GM19455 (cell line): ENCODE measurements around the gene FERMT1.
"Not testable (repeated sequence)": the region's sequence is repeated elsewhere in the genome, so short reads cannot be mapped to it uniquely, and the experiment has no call there.

ENCODE experiments used
- ATAC-seq: cut with Tn5 transposase; IDR thresholded peaks from one replicate; pipeline ENCODE4 v1.9.1; 2021; ENCODE audit not compliant: unreplicated experiment

Gene FERMT1

GRCh38 chr20:6070829-6071695 is 51.8 kb downstream of the FERMT1 start:
- no peak for ATAC-seq

DNA sequence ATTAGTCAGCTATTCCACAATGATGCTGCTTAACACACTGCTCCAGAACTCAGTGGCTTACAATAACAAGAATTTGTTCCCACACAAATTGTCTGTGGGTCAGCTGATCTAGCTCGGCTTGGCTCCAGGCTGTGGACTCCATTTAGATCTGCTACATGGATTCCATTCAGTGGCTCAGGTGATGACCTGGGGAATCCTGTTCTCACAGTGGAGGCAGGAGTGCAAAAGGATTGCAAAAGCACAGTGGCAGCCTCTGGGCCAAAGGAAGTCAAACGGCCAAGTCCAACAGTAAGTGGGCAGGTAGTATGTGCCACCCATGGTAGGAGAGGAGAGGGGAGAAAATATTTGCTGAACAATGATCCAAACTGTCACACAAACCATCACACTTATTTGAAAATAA is 53.2 kb downstream of the FERMT1 start:
- no peak for ATAC-seq

- no peak for ATAC-seq
These were observed 55.0 kb downstream of the FERMT1 start for GRCh38 chr20:6067763-6068318.

DNA sequence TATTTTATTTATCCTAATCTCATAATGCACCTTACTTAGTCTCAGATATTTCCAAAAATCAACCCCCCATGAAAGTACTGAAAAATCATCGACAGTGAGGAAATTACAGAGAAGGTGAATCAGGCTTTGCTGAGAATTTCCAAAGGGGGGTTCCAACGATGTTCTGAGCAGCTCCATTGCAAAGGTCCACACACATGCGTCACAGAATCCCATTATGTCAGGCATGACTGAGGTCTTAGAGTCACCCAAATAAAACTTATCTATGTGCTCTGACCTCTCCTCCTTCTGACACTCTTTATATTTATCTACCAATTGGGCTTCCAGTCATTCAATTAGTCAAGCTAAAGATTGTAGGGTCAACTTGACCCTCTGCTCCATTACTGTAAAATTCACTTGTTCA is 56.2 kb downstream of the FERMT1 start:
- ATAC-seq, result no peak

DNA sequence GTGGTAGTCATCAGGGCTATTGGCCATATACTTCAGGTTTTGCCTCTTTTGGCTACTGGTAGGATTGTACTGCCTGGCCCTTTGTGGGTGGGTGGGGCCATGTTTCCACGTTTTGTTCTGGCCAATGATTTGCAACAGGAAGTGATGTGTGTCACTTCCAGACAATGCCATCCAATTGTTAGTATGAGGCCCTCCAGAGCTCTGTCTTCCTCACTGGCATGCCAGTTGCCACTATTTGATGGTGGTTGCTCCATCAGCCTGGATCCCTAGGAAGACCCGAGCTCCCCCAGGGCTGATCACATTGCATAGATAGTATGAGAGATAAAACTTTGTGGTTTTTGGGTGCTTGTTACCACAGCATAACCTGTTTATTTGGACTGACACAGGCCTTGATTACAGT is 61.3 kb downstream of the FERMT1 start:
- no peak for ATAC-seq

DNA sequence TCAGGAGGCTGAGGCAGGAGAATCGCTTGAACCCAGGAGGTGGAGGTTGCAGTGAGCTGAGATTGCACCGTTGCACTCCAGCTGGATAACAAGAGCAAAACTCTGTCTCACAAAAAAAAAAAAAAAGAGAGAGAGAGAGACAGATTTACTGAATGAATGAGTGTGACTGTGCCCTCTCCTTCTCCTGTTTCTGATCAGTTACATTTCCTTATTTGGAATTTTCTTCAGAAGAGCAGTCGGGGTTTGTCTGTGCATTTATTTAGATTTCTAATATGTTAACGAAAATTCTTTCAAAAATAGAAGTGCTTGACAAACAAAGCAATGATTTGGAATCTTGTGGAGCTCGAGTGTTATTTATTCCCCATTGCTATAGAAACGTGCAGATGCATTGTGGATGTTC is 62.6 kb downstream of the FERMT1 start:
- no peak for ATAC-seq

DNA sequence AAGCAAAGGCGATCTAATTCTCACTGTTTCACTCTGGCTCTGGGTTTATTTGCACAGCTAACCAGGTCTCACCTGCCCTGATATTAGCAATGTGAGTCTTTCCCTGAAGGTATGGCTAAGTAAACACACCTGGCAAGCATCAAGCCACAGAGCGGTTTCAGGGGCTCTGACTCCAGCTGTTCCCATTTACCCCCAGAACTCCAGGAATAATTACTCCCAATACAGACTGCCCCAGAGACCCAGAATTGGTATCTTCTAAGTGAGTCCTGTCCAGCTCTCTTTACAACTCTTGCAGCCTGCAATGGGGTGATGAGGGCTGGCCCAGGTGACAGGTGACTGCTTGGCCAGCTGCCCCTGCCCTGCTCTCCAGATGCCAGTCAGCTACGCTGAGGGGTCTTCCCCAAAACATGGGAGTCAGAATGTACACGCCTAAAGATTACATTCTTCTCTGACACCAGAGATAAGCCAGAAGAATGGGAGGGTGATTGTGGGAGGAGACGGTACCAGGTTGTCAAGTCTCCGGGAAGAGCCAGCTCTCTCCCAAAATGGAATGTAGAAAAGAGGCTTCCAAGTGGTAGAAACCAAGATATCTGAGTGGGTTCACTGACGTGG is 64.0 kb downstream of the FERMT1 start:
- no peak for ATAC-seq

GRCh38 chr20:6057691-6058090 is 65.1 kb downstream of the FERMT1 start:
- ATAC-seq, result no peak

DNA sequence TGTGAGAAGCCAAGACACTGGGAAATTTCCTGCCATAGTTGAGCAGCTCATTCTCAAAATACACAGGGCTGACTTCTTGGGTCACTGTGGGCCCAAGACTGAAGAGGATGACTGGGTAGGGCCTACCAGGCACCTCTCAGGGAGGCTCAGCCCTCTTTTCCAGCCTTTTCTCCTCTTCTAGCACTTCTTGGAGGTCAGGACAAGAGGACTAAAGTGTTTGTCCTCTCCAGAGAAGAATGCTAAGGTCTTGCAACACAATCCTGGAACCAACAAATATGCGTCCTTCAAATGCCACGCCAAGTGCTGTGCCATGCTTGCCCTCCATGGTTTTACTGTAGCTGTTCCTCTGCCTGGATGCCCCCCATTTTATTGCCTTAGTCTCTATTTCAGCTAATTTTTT is 65.7 kb downstream of the FERMT1 start:
- ATAC-seq, result no peak

DNA sequence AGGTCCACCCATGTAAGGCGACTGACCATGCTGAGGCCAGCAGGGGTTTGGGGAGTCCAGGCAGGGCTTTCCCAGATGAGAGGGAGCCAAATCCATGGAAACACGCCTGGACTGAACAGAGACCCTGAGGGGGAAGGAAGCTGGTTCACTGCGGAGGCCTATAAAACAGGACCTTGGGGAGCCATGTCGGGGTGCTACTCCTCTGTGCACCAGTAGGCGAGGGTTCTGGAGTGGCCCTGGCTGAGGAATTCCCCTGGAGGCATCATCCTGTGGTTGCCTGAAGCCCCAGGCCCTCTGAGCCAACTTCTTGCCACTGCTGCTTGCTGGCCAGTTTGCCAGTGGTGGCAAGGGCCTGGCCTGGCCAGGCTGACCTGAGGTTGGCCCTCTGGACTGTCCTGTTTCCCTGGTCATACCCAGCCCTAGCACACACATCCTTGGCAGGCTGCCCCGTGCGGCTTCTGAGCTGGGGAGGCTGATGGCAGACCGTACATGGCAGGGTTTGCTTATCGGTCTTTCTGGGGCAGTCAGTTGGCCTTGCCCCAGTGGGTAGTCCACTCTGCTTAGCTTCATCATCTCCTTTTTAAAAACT is 66.8 kb downstream of the FERMT1 start:
- ATAC-seq, result no peak

DNA sequence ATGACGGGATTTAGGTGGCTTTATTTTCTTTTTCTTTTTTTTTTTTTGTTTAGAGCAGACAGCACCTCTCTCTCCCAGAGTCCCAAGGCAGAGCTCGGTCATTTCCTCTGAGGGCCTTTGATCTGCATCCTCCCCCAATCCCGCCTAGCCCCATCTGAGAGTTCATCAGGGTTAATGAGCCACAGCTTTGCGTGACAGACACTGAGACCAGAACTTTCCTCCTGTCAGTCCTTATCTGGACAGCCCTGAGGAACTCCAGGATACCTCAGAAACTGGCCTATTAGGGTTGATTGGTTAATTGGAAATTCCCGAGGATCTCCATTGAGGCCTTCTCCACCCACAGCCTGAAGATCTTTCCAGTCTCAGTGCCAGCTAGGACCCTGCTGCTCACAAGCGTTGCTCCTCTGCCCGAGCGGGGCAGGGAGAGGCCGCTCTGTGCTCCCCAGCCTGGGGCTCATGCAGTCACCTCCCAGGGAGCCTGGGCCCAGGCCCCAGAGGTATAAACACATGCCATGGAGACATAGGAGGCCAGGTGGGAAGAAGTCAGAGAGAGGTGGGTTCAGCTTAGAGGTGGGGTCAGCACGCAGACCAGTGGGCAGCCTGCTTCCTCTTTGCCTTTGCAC is 67.6 kb downstream of the FERMT1 start:
- ATAC-seq, result no peak

- not testable (repeated sequence) for ATAC-seq
These were observed 68.2 kb downstream of the FERMT1 start for GRCh38 chr20:6054689-6055051.

GRCh38 chr20:6053776-6054688 is 68.8 kb downstream of the FERMT1 start, which contains the start of gene LRRN4:
LRRN4 (minus strand) TSS chr20:6054060; CDS start chr20:6052799, 1,261 bp downstream.
- no peak for ATAC-seq

- no peak for ATAC-seq
These were observed 69.6 kb downstream of the FERMT1 start for GRCh38 chr20:6053064-6053775.

GRCh38 chr20:6051505-6051904 is 71.3 kb downstream of the FERMT1 start:
- ATAC-seq, result no peak

DNA sequence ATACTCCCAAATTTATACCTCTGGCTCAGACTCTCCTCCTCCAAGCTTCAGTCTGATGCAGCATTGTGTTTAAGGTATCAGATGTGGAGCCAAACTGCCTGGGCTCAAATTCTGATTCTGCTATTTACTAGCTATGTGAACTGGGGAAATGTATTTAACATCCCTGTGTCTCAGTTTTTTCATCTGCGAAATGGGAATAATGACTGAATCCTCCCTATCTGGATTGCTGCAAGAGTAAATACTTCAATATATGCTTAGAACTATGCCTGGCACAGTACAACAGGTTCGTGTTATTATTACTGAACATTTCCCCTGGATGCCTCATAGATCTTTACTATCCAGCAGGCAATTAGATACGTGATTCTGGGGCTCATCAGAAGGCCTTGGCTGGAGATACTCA is 74.4 kb downstream of the FERMT1 start:
- no peak for ATAC-seq

DNA sequence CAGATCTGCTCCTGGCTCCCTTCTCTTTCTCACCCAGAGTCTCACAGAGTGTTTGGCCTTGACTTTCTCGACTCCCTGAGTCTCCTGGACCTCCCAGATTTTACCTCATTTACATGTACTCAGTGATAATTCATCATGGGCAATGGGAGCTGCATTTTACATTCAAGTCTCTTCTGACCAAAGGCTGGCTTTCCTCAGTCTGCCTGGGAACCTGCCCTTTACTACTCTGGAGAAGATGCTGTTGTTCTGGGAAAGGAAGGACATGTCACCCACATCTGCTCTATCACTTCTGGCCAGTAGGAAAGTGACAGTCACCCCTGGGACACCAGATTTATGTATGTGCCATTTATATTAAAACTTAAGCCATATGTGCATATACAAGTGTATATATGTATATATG is 76.4 kb downstream of the FERMT1 start:
- ATAC-seq, result no peak

- ATAC-seq, result no peak
These were observed 77.3 kb downstream of the FERMT1 start for GRCh38 chr20:6045566-6045965.

- no peak for ATAC-seq
These were observed 78.7 kb downstream of the FERMT1 start for GRCh38 chr20:6044115-6044514.

GRCh38 chr20:6041808-6042265 is 81.0 kb downstream of the FERMT1 start:
- ATAC-seq, result no peak
